ENCODE results near the gene S100A9. TPM values are rescaled to one million over a fixed set of nuclear protein-coding genes. Genes with fewer than 3 reads are reported as not detected.

The S100A9 gene
- total and polyA plus RNA-seq, 4 donors = 35.0 to 603 (median 158) TPM

DNA sequence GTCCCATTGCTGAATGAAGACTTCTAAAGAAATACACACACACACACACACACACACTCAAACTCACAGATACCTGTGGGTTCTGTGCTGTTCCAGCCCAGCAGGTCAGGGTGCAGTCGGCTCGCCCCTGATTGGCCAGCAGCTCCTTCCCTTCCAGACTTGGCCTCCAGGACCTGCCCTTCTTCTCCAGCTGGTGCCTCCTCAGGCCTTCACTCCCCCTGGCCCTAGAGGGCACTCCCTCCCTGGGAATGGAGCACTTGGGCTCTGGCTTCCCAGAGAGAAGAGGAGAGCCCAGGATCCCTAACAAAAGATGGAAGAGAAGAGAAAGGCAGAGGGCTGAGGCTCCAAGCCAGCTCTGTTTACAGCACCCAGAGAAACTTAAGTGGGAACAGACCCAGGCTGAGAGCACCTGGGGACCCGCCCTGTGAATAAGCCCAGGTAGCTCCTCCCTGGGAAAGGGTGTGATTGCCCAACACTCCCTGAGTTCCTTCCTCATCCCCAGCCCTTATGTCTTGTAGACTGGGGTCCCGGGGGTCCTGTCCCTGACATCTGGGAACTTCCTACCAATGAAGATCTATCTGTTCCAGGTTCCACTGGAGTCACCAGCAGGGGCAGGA is 45.0 kb upstream of the S100A9 start, which contains the start of gene PGLYRP3:
TSS of gene PGLYRP3 (minus strand) at position 383 of the 617 bp plus-strand sequence. CDS start 2,287 bp downstream, outside the sequence.
- 74% methylated on average over 4 of the region's 4 CpGs for WGBS
- no peaks in the 10 kb centered on the region for H3K4me1 ChIP-seq (ENCODE audit: control insufficient read depth in 4 of 4, insufficient read depth in 4 of 4, low read length in 3 of 4)
- no peak for DNase-seq (ENCODE audit: low spot score)
- no peak within 1 kb of the TSS for H3K9ac ChIP-seq (ENCODE audit: low read depth in 1 of 2, low read length in 2 of 2)
- H3K27ac ChIP-seq (ENCODE audit: low read depth in 1 of 2, low read length in 2 of 2) = no peak within 1 kb of the TSS
- H3K9me3 ChIP-seq (ENCODE audit: control insufficient read depth in 4 of 4, low read length in 3 of 4) = no peaks in the 10 kb centered on the region
- H3K27me3 ChIP-seq (ENCODE audit: control insufficient read depth in 4 of 4, insufficient read depth in 4 of 4, low read length in 3 of 4) = no peaks in the 10 kb centered on the region
- no peaks in the 10 kb centered on the region for H3K36me3 ChIP-seq (ENCODE audit: control insufficient read depth in 4 of 4, insufficient read depth in 3 of 4, low read depth in 1 of 4, low read length in 3 of 4)
- TF ChIP-seq EGR1 (IDR thresholded peaks at IDR 0.05; ENCODE audit: low read depth in 2 of 2) = no peak
- TF ChIP-seq SP1 (IDR thresholded peaks at IDR 0.05) = no peak
- TF ChIP-seq HNF4A (conservative IDR thresholded peaks at IDR 0.05) = no peak
- TF ChIP-seq JUND (IDR thresholded peaks at IDR 0.05) = no peak
- TF ChIP-seq, protein P1, sequence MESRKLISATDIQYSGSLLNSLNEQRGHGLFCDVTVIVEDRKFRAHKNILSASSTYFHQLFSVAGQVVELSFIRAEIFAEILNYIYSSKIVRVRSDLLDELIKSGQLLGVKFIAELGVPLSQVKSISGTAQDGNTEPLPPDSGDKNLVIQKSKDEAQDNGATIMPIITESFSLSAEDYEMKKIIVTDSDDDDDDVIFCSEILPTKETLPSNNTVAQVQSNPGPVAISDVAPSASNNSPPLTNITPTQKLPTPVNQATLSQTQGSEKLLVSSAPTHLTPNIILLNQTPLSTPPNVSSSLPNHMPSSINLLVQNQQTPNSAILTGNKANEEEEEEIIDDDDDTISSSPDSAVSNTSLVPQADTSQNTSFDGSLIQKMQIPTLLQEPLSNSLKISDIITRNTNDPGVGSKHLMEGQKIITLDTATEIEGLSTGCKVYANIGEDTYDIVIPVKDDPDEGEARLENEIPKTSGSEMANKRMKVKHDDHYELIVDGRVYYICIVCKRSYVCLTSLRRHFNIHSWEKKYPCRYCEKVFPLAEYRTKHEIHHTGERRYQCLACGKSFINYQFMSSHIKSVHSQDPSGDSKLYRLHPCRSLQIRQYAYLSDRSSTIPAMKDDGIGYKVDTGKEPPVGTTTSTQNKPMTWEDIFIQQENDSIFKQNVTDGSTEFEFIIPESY (IDR thresholded peaks at IDR 0.05) = no peak
- TF ChIP-seq RXRA (IDR thresholded peaks at IDR 0.05) = no peak
- no peak for TF ChIP-seq FOXA1 (IDR thresholded peaks at IDR 0.05)
- TF ChIP-seq FOXA2 (IDR thresholded peaks at IDR 0.05) = no peak
- no peak for TF ChIP-seq GABPA (IDR thresholded peaks at IDR 0.05 in 1 of 2, conservative IDR thresholded peaks at IDR 0.05 in 1 of 2)
- TF ChIP-seq, protein P2, sequence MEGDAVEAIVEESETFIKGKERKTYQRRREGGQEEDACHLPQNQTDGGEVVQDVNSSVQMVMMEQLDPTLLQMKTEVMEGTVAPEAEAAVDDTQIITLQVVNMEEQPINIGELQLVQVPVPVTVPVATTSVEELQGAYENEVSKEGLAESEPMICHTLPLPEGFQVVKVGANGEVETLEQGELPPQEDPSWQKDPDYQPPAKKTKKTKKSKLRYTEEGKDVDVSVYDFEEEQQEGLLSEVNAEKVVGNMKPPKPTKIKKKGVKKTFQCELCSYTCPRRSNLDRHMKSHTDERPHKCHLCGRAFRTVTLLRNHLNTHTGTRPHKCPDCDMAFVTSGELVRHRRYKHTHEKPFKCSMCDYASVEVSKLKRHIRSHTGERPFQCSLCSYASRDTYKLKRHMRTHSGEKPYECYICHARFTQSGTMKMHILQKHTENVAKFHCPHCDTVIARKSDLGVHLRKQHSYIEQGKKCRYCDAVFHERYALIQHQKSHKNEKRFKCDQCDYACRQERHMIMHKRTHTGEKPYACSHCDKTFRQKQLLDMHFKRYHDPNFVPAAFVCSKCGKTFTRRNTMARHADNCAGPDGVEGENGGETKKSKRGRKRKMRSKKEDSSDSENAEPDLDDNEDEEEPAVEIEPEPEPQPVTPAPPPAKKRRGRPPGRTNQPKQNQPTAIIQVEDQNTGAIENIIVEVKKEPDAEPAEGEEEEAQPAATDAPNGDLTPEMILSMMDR (IDR thresholded peaks at IDR 0.05; ENCODE audit: low read depth, low read length, missing input control) = no peak
- TF ChIP-seq, protein P3, sequence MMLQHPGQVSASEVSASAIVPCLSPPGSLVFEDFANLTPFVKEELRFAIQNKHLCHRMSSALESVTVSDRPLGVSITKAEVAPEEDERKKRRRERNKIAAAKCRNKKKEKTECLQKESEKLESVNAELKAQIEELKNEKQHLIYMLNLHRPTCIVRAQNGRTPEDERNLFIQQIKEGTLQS (IDR thresholded peaks at IDR 0.05) = no peak
- TF ChIP-seq TAF1 (conservative IDR thresholded peaks at IDR 0.05) = no peak
- no peak for TF ChIP-seq HNF4G (IDR thresholded peaks at IDR 0.05)
- no peak for TF ChIP-seq YY1 (IDR thresholded peaks at IDR 0.05)
- TF ChIP-seq, protein P4, sequence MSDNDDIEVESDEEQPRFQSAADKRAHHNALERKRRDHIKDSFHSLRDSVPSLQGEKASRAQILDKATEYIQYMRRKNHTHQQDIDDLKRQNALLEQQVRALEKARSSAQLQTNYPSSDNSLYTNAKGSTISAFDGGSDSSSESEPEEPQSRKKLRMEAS (IDR thresholded peaks at IDR 0.05) = no peak
- no peak for TF ChIP-seq REST (IDR thresholded peaks at IDR 0.05)
- no peak within 1 kb of the TSS for H3K4me3 ChIP-seq (ENCODE audit: low read depth in 1 of 3, low read length in 3 of 3)
